CD4-positive, alpha-beta T cell treated with Interleukin-15 for 4 hours (primary cell): ENCODE measurements around the gene ORAI2.
"Not testable (repeated sequence)": the region's sequence is repeated elsewhere in the genome, so short reads cannot be mapped to it uniquely, and the experiment has no call there.

ENCODE experiments used
- DNase-seq: peaks from one replicate; pipeline ENCODE4 v3.0.0-alpha.2; 2020; ENCODE audit warnings: low spot score

The ORAI2 gene

DNA sequence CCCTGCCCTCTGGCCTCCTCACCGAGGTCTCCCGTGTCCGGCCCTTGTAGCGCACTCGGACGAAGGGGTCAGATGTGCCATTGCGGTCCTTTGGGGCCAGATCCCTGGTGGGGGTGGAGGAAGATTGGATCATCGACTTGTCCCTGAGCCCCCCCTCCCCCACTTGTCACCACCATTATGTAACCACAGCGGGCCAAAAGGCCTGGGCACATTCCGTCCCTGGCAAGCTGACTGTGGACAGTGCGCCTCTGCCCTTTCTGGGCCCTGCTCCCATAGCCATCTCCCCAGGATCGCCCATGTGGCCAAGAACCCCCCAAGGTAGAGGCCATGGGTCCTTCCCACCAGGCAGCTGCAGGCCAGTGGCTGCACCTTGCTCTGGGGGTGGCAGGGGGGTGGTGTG, 69.8 kb downstream of the ORAI2 start:
- DNase-seq = not testable (repeated sequence)

DNA sequence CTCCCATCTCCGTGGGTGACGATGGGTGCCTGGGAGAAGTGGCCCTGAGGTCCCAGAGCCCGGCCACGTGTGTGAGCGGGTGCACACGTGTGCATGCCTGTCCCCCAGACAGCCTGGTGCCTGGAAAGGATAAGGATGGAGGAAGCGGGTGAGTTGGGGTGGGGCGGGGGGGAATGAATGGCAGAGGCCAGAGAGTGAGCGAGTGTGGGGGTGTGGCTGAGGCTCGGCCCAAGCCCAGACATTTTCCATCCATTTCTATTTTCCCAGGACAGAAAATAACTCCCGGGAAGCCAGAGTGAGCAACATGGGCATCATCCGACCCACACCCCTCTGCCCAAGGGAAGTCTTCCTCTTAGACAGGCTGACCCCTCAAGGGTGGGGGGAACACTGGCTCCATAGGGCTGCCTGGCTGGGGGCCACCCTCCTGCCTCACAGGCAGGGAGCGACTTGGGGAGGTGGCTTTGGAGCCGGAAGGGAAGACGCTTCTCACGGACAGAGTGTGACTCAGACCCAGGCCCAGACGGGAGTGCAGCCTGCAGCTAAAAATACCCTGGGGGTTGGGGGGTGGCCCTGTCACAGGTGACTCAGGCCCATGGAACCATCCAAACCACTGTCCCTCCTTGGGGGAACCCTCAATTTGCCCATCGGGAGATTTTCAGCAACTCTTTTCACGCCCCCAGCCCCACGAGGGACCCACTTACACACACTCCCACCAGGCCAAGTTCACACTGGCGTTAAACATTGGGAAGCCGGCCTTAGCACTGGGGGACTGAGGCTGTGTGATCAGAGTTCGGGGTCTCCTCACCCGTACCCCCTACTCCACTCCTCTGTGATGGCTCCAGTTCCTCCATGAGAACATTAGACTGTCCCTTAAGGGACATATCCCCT, 72.2 kb downstream of the ORAI2 start:
- DNase-seq = not testable (repeated sequence)
